NCI-H748 (cell line): ENCODE data around the gene KRT71.

Source experiments
- DNase-seq: peaks from one replicate; lab custom pipeline; 2025; ENCODE audit not compliant: unreplicated experiment; lab: John Stamatoyannopoulos, UW

The KRT71 gene

GRCh38 chr12:52499806-52500560, 53.0 kb downstream of the KRT71 start:
- DNase-seq = peak; percentile 28

- DNase-seq = no peak
Measured at GRCh38 chr12:52498946-52499345, 54.0 kb downstream of the KRT71 start.

- no peak for DNase-seq
Measured at GRCh38 chr12:52497975-52498374, 55.0 kb downstream of the KRT71 start.

GRCh38 chr12:52496590-52497071, 56.3 kb downstream of the KRT71 start:
- no peak for DNase-seq

- DNase-seq = peak; percentile 75
Measured at GRCh38 chr12:52496054-52496453, 56.9 kb downstream of the KRT71 start.

- peak; percentile 89 for DNase-seq
Measured at GRCh38 chr12:52495389-52495788, 57.6 kb downstream of the KRT71 start.

GRCh38 chr12:52494518-52494917, 58.4 kb downstream of the KRT71 start:
- no peak for DNase-seq

GRCh38 chr12:52494100-52494499, 58.8 kb downstream of the KRT71 start:
- DNase-seq = no peak
